ENCODE results near the gene ASAP2.

Gene ASAP2

DNA sequence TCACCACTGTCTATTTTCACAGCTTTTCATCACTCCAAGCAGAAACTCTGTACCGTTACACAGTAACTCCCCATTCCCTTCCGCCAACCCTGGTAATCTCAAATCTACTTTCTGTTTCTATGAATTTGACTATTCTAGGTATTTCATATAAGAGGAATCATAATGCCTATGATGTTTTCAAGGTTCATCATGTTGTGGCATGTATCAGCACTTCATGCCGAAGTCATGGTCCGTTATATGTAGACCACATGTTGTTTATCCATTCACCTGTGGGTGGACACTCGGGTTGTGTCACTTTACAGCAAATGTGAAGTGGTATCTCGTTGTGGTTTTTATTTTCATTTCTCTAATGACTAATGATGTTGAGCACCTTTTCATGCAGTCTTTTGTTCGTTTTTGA, 238.5 kb downstream of the ASAP2 start:
- no peak for DNase-seq
- no peaks in the 10 kb centered on the region for H3K4me1 ChIP-seq (ENCODE audit: control insufficient read depth, insufficient read depth, low read length, poor library complexity, severe bottlenecking)
- peaks cover 33% of the 10 kb centered on the region for H3K36me3 ChIP-seq (ENCODE audit: control insufficient read depth, insufficient read depth, low read length)
- H3K27ac ChIP-seq (ENCODE audit: insufficient read depth, low read length, poor library complexity, severe bottlenecking) = no peak overlapping the region
- no peaks in the 10 kb centered on the region for H3K27me3 ChIP-seq (replicated peaks; ENCODE audit: control insufficient read depth, insufficient read depth, low read length, poor library complexity, severe bottlenecking)
- H3K9me3 ChIP-seq (ENCODE audit: control insufficient read depth, low read length) = no peaks in the 10 kb centered on the region
- H3K4me3 ChIP-seq (ENCODE audit: insufficient read depth, low read depth, low read length, poor library complexity, severe bottlenecking) = no peak overlapping the region

DNA sequence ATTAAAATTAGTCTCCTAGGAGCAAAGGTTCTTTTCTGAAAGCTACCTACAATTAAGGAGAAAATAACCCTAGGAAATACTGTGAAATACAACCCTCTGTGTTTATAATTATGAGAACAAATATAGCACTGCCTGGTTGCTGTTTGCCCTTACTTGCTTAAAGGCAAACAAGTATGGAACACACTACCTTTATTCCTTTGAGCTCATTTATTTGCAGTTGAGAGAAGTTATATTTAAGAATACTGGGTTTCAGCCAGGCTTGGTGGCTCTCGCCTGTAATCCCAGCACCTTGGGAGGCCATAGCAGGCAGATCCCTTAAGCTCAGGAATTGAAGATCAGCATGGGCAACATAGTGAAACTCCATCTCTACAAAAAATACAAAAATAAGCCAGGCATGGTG, 244.6 kb downstream of the ASAP2 start:
- Histone ChIP-seq H3K9me3 (ENCODE audit: control insufficient read depth, low read length) (no peaks in the 10 kb centered on the region), H3K27ac (ENCODE audit: insufficient read depth, low read length, poor library complexity, severe bottlenecking) (no peak overlapping the region), H3K36me3 (ENCODE audit: control insufficient read depth, insufficient read depth, low read length) (peaks cover 20% of the 10 kb centered on the region), H3K4me1 (ENCODE audit: control insufficient read depth, insufficient read depth, low read length, poor library complexity, severe bottlenecking) (no peaks in the 10 kb centered on the region), H3K27me3 (replicated peaks; ENCODE audit: control insufficient read depth, insufficient read depth, low read length, poor library complexity, severe bottlenecking) (no peaks in the 10 kb centered on the region), H3K4me3 (ENCODE audit: insufficient read depth, low read depth, low read length, poor library complexity, severe bottlenecking) (no peak overlapping the region)
- DNase-seq = no peak

Measured in effector memory CD4-positive, alpha-beta T cell (primary cell).